Measurements from ENCODE around the gene CCDC57.

- TF ChIP-seq, protein P1, sequence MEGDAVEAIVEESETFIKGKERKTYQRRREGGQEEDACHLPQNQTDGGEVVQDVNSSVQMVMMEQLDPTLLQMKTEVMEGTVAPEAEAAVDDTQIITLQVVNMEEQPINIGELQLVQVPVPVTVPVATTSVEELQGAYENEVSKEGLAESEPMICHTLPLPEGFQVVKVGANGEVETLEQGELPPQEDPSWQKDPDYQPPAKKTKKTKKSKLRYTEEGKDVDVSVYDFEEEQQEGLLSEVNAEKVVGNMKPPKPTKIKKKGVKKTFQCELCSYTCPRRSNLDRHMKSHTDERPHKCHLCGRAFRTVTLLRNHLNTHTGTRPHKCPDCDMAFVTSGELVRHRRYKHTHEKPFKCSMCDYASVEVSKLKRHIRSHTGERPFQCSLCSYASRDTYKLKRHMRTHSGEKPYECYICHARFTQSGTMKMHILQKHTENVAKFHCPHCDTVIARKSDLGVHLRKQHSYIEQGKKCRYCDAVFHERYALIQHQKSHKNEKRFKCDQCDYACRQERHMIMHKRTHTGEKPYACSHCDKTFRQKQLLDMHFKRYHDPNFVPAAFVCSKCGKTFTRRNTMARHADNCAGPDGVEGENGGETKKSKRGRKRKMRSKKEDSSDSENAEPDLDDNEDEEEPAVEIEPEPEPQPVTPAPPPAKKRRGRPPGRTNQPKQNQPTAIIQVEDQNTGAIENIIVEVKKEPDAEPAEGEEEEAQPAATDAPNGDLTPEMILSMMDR (IDR thresholded peaks at IDR 0.05) = no peak
- no peak for TF ChIP-seq POLR2A (IDR thresholded peaks at IDR 0.05)
These were observed 160.0 kb downstream of the CCDC57 start for GRCh38 chr17:82052638-82053059.

Data from right lobe of liver (tissue), 4 donors.